PFSK-1 (cell line): ENCODE measurements around the gene GLT8D2.

Experiments used
- POLR2AphosphoS5 ChIP-seq: IDR thresholded peaks from 2 replicates; pipeline ENCODE4 v1.6.1; 2012; ENCODE audit warnings: low read depth, mild to moderate bottlenecking, control low read depth, low read length, moderate library complexity
- TF ChIP-seq, protein P1 (sequence below), 2 experiments: IDR thresholded peaks; 2 replicates each; pipeline versions ENCODE4 v1.6.1 to v1.8.0; 2011 to 2012; ENCODE audit warnings: low read depth in 2 of 2, low read length in 2 of 2, control low read depth in 1 of 2, inconsistent platforms in 1 of 2, mild to moderate bottlenecking in 1 of 2, moderate library complexity in 1 of 2; ENCODE audit not compliant: insufficient read depth in 1 of 2

DNA sequence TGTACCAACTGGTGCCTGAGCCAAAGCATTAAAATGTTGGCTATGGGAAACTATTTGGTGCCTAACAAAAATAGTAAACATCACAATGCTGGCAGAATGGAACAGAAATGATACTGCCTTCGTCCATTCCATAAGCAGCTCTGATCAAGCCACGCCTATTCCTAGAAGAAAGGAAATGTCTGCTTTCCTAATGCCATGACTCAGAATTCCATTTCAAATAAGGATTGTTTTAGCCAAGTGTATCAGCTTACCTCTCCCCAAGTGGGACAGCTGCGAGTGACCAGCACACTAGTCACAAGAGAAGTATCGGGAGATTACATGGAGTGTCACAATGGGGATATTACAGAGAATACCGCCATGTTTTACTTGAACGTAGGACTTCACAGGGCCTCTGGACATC, 38.7 kb downstream of the GLT8D2 start:
- TF ChIP-seq POLR2AphosphoS5 = no peak
- TF ChIP-seq, protein P1, sequence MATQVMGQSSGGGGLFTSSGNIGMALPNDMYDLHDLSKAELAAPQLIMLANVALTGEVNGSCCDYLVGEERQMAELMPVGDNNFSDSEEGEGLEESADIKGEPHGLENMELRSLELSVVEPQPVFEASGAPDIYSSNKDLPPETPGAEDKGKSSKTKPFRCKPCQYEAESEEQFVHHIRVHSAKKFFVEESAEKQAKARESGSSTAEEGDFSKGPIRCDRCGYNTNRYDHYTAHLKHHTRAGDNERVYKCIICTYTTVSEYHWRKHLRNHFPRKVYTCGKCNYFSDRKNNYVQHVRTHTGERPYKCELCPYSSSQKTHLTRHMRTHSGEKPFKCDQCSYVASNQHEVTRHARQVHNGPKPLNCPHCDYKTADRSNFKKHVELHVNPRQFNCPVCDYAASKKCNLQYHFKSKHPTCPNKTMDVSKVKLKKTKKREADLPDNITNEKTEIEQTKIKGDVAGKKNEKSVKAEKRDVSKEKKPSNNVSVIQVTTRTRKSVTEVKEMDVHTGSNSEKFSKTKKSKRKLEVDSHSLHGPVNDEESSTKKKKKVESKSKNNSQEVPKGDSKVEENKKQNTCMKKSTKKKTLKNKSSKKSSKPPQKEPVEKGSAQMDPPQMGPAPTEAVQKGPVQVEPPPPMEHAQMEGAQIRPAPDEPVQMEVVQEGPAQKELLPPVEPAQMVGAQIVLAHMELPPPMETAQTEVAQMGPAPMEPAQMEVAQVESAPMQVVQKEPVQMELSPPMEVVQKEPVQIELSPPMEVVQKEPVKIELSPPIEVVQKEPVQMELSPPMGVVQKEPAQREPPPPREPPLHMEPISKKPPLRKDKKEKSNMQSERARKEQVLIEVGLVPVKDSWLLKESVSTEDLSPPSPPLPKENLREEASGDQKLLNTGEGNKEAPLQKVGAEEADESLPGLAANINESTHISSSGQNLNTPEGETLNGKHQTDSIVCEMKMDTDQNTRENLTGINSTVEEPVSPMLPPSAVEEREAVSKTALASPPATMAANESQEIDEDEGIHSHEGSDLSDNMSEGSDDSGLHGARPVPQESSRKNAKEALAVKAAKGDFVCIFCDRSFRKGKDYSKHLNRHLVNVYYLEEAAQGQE (IDR thresholded peaks at IDR 0.05; ENCODE audit: insufficient read depth in 1 of 2, low read depth in 2 of 2, low read length in 2 of 2) = no peak
